Measurements from ENCODE around the gene ATP2B1. TPM values are rescaled to one million over a fixed set of nuclear protein-coding genes. Genes with fewer than 3 reads are reported as not detected.

ATP2B1 gene
- total and polyA plus RNA-seq, 2 of the 13 experiments (the other 11 are each of a cell fraction or from before 2014, with no cell fraction given): 12.1 to 60.2 TPM

GRCh38 chr12:89706986-89707702 is 1.5 kb downstream of the ATP2B1 start (continued):
- no peak for TF ChIP-seq ZBTB44 (CRISPR knock-in tag; IDR thresholded peaks at IDR 0.05)
- TF ChIP-seq ZNF430 (CRISPR knock-in tag; IDR thresholded peaks at IDR 0.05): 0 out of 2 replicates have a peak, but pooled peaks have one; percentile 41
- TF ChIP-seq TIGD3 (CRISPR knock-in tag; IDR thresholded peaks at IDR 0.05; ENCODE audit: borderline replicate concordance): no peak
- TF ChIP-seq ZIK1 (CRISPR knock-in tag; IDR thresholded peaks at IDR 0.05; ENCODE audit: borderline replicate concordance, low read depth): no peak
- no peak for TF ChIP-seq ZNF484 (CRISPR knock-in tag; IDR thresholded peaks at IDR 0.05; ENCODE audit: borderline replicate concordance, low read depth)
- TF ChIP-seq GPN1 (CRISPR knock-in tag; IDR thresholded peaks at IDR 0.05; ENCODE audit: borderline replicate concordance): no peak
- TF ChIP-seq ZNF280D (CRISPR knock-in tag; IDR thresholded peaks at IDR 0.05): no peak
- TF ChIP-seq BRF2 (CRISPR knock-in tag; IDR thresholded peaks at IDR 0.05): no peak
- no peak for TF ChIP-seq ZSCAN31 (CRISPR knock-in tag; IDR thresholded peaks at IDR 0.05; ENCODE audit: low read depth)
- TF ChIP-seq ZBTB42 (CRISPR knock-in tag; IDR thresholded peaks at IDR 0.05): no peak
- TF ChIP-seq ZNF501 (CRISPR knock-in tag; IDR thresholded peaks at IDR 0.05): no peak
- peak; percentile 18; the same call in 1 of the 2 replicates for TF ChIP-seq SALL1 (CRISPR knock-in tag; IDR thresholded peaks at IDR 0.05)
- no peak for TF ChIP-seq PHF20 (CRISPR knock-in tag; IDR thresholded peaks at IDR 0.05)
- TF ChIP-seq EEA1 (CRISPR knock-in tag; IDR thresholded peaks at IDR 0.05; ENCODE audit: borderline replicate concordance): no peak
- TF ChIP-seq BCLAF1 (IDR thresholded peaks at IDR 0.05): no peak
- 0 out of 2 replicates have a peak, but pooled peaks have one; percentile 3 for TF ChIP-seq ZNF816 (CRISPR knock-in tag; IDR thresholded peaks at IDR 0.05; ENCODE audit: borderline replicate concordance)
- TF ChIP-seq ZBTB7B (CRISPR knock-in tag; IDR thresholded peaks at IDR 0.05): 0 out of 2 replicates have a peak, but pooled peaks have one; percentile 13
- TF ChIP-seq SSRP1 (CRISPR knock-in tag; IDR thresholded peaks at IDR 0.05): no peak
- TF ChIP-seq CCAR2 (optimal IDR thresholded peaks at IDR 0.05; ENCODE audit: low read depth, low read length): no peak
